Fibroblast of lung (primary cell): ENCODE measurements around the gene NBPF3. TPM values are rescaled to one million over a fixed set of nuclear protein-coding genes. Genes with fewer than 3 reads are reported as not detected.

Source experiments
- DNase-seq, 2 donors: peaks; one replicate each; pipeline versions ENCODE4 v3.0.0 to v3.0.0-alpha.2; 2010; ENCODE audit warnings: low read depth in 2 of 2
- H2AFZ ChIP-seq: 2 replicates; pipeline ENCODE4 v1.5.1; 2012; ENCODE audit warnings: low read length, control low read depth, inconsistent platforms
- H3K27ac ChIP-seq: 2 replicates; pipeline ENCODE4 v1.5.1; 2011; ENCODE audit warnings: low read length, control low read depth; ENCODE audit not compliant: insufficient read depth
- H3K27me3 ChIP-seq: 2 replicates; pipeline ENCODE4 v1.5.1; 2011; ENCODE audit warnings: mild to moderate bottlenecking, low read length; ENCODE audit not compliant: control insufficient read depth, insufficient read depth
- H3K36me3 ChIP-seq: 2 replicates; pipeline ENCODE4 v1.5.1; 2011; ENCODE audit warnings: low read length; ENCODE audit not compliant: control insufficient read depth, insufficient read depth
- H3K4me1 ChIP-seq: 2 replicates; pipeline ENCODE4 v1.5.1; 2011; ENCODE audit warnings: low read length; ENCODE audit not compliant: control insufficient read depth, insufficient read depth; ENCODE audit errors: extremely low read depth
- H3K4me2 ChIP-seq: 2 replicates; pipeline ENCODE4 v1.5.1; 2011; ENCODE audit warnings: low read length, control low read depth; ENCODE audit not compliant: insufficient read depth; ENCODE audit errors: extremely low read depth
- H3K4me3 ChIP-seq, 4 experiments: fragments of 200-600 bp in 1 of 4; sonication (generic) in 1 of 4; replicated peaks in 1 of 4; 2 replicates each; pipeline ENCODE4 v1.5.1; 2011 to 2016; ENCODE audit warnings: low read length in 4 of 4, low read depth in 3 of 4, mild to moderate bottlenecking in 3 of 4, control low read depth in 2 of 4, inconsistent platforms in 1 of 4, mixed read lengths in 1 of 4; ENCODE audit not compliant: insufficient read depth in 1 of 4; ENCODE audit errors: control extremely low read depth in 1 of 4
- H3K79me2 ChIP-seq: 2 replicates; pipeline ENCODE4 v1.5.1; 2012; ENCODE audit warnings: mild to moderate bottlenecking, low read length, inconsistent platforms; ENCODE audit not compliant: control insufficient read depth, insufficient read depth
- H3K9ac ChIP-seq: 2 replicates; pipeline ENCODE4 v1.5.1; 2011; ENCODE audit warnings: mild to moderate bottlenecking, low read length, control low read depth; ENCODE audit not compliant: insufficient read depth
- H3K9me3 ChIP-seq: 2 replicates; pipeline ENCODE4 v1.5.1; 2012; ENCODE audit warnings: low read depth, low read length; ENCODE audit not compliant: control insufficient read depth, insufficient read depth
- H4K20me1 ChIP-seq: 2 replicates; pipeline ENCODE4 v1.5.1; 2011; ENCODE audit warnings: low read length; ENCODE audit not compliant: control insufficient read depth, insufficient read depth; ENCODE audit errors: extremely low read depth
- EZH2 ChIP-seq: IDR thresholded peaks from 2 replicates; pipeline ENCODE4 v1.5.1; 2012; ENCODE audit warnings: low read length, control low read depth, mild to moderate bottlenecking; ENCODE audit errors: missing control alignments
- polyA plus RNA-seq, 2 donors: library from polyadenylated mRNA; depleted of rRNA in 1 of 2; stranded (reverse) in 1 of 2; unstranded in 1 of 2; fragments of >200 nt; gene quantifications; 2 replicates each; pipeline ENCODE4 v1.2.1, GENCODE V29; 2011 to 2012; ENCODE audit warnings: missing spikeins in 1 of 2
- total RNA-seq: library from RNA; depleted of rRNA; stranded (reverse); fragments of >200 nt; gene quantifications from 2 replicates; pipeline ENCODE4 v1.2.1, GENCODE V29; 2014
- TF ChIP-seq, protein P1 (sequence below), 2 donors: IDR thresholded peaks in 1 of 2; conservative IDR thresholded peaks in 1 of 2; 1 replicate in 1 of 2; 2 replicates in 1 of 2; pipeline ENCODE4 v1.5.1; 2011 to 2012; ENCODE audit warnings: low read length in 2 of 2, control low read depth in 1 of 2, inconsistent platforms in 1 of 2, low read depth in 1 of 2, mild to moderate bottlenecking in 1 of 2

Gene NBPF3
- total and polyA plus RNA-seq, 2 donors (not counting 1 experiment from before 2014, with no cell fraction given) = 20.4 to 35.0 TPM

DNA sequence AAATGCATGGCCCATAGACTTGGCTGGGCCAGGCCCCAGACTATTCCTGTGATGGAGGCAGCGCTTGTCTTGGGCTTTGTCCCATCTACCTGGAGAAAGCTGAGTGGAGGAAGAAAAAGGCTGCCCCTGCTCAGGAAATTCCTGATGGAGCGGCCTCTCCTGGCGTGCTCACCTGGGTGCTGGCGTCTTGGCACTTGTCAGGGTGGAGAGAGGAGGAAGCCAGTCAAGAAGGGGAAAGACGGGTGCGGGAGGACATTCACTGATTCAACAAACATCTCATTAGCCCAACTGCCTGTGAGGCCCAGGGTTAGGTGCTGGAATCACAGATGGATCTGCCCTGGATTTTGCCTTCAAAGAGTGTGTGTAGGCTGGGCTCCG is 85.4 kb downstream of the NBPF3 start:
- no peak overlapping the region for H3K4me3 ChIP-seq
- no peaks in the 10 kb centered on the region for H3K9me3 ChIP-seq
- no peak overlapping the region for H2AFZ ChIP-seq
- H3K79me2 ChIP-seq = no peaks in the 10 kb centered on the region
- no peaks in the 10 kb centered on the region for H3K27me3 ChIP-seq
- H3K4me2 ChIP-seq = no peak overlapping the region
- no peaks in the 10 kb centered on the region for H4K20me1 ChIP-seq
- no peak for DNase-seq
- H3K36me3 ChIP-seq = no peaks in the 10 kb centered on the region
- no peaks in the 10 kb centered on the region for H3K4me1 ChIP-seq
- H3K27ac ChIP-seq = no peak overlapping the region
- H3K9ac ChIP-seq = no peak overlapping the region
- TF ChIP-seq EZH2 = no peak
- TF ChIP-seq, protein P1, sequence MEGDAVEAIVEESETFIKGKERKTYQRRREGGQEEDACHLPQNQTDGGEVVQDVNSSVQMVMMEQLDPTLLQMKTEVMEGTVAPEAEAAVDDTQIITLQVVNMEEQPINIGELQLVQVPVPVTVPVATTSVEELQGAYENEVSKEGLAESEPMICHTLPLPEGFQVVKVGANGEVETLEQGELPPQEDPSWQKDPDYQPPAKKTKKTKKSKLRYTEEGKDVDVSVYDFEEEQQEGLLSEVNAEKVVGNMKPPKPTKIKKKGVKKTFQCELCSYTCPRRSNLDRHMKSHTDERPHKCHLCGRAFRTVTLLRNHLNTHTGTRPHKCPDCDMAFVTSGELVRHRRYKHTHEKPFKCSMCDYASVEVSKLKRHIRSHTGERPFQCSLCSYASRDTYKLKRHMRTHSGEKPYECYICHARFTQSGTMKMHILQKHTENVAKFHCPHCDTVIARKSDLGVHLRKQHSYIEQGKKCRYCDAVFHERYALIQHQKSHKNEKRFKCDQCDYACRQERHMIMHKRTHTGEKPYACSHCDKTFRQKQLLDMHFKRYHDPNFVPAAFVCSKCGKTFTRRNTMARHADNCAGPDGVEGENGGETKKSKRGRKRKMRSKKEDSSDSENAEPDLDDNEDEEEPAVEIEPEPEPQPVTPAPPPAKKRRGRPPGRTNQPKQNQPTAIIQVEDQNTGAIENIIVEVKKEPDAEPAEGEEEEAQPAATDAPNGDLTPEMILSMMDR (conservative IDR thresholded peaks at IDR 0.05 in 1 of 2, IDR thresholded peaks at IDR 0.05 in 1 of 2; ENCODE audit: low read depth in 1 of 2, low read length in 2 of 2) = no peak

DNA sequence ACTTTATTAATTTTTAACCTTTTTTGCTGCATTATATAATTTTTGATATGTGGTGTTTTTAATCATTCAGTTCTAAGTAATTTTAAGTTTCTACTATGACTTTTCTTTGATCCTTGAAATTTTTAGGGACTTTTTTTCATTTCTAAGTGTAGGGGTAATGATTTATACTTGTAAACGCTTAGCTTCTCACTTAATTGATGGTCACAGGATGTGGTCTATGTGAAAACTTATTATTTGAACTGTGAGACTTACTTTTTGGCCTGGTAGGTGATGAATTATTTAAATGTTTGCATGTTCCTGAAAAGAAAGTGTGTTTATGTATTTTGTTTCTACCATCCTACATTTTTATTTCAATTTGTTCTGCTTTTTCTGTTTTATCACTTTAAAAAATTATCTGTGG is 86.5 kb downstream of the NBPF3 start:
- Histone ChIP-seq H4K20me1 (no peaks in the 10 kb centered on the region), H3K79me2 (no peaks in the 10 kb centered on the region)

GRCh38 chr1:21530368-21531016 is 90.6 kb downstream of the NBPF3 start:
- DNase-seq = peak; percentile 15 to 45
- no peak for TF ChIP-seq EZH2
- TF ChIP-seq, protein P1 (conservative IDR thresholded peaks at IDR 0.05 in 1 of 2, IDR thresholded peaks at IDR 0.05 in 1 of 2; ENCODE audit: low read depth in 1 of 2, low read length in 2 of 2) = no peak
- Histone ChIP-seq H3K27ac (no peak overlapping the region), H3K4me3 (no peak overlapping the region), H3K4me1 (no peaks in the 10 kb centered on the region), H4K20me1 (no peaks in the 10 kb centered on the region), H3K9ac (no peak overlapping the region), H2AFZ (no peak overlapping the region), H3K27me3 (peaks cover 8% of the 10 kb centered on the region), H3K79me2 (no peaks in the 10 kb centered on the region), H3K4me2 (no peak overlapping the region), H3K9me3 (no peaks in the 10 kb centered on the region), H3K36me3 (no peaks in the 10 kb centered on the region)

More for the DNA sequence above, 86.5 kb downstream of the NBPF3 start:
- no peak overlapping the region for H3K4me2 ChIP-seq
- TF ChIP-seq, protein P1 (conservative IDR thresholded peaks at IDR 0.05 in 1 of 2, IDR thresholded peaks at IDR 0.05 in 1 of 2; ENCODE audit: low read depth in 1 of 2, low read length in 2 of 2) = no peak
- TF ChIP-seq EZH2 = no peak
- no peak overlapping the region for H2AFZ ChIP-seq
- H3K27me3 ChIP-seq = peaks cover 1% of the 10 kb centered on the region
- H3K9ac ChIP-seq = no peak overlapping the region
- H3K4me1 ChIP-seq = no peaks in the 10 kb centered on the region
- no peak overlapping the region for H3K27ac ChIP-seq
- no peaks in the 10 kb centered on the region for H3K9me3 ChIP-seq
- no peak overlapping the region for H3K4me3 ChIP-seq
- H3K36me3 ChIP-seq = no peaks in the 10 kb centered on the region
- no peak for DNase-seq
